ENCODE results near the gene RAD18.

DNA sequence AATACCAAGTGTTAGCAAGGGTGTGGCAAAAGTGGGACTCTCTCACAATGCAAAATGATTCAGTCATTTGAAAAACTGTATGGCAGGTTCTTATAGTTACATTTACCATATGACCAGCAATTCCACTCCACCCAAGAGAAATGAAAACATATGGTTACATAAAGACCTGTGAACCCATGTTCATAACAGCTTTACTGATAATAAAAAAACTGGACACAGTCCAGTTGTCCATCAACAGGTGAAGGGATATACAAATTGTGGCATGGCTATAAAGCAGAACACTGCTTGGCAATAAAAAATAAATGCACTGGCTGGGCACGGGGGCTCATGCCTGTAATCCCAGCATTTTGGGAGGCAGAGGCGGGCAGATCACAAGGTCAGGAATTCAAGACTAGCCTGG is 30.8 kb downstream of the RAD18 start:
- TF ChIP-seq POLR2A (IDR thresholded peaks at IDR 0.05) = no peak
- TF ChIP-seq, protein P1, sequence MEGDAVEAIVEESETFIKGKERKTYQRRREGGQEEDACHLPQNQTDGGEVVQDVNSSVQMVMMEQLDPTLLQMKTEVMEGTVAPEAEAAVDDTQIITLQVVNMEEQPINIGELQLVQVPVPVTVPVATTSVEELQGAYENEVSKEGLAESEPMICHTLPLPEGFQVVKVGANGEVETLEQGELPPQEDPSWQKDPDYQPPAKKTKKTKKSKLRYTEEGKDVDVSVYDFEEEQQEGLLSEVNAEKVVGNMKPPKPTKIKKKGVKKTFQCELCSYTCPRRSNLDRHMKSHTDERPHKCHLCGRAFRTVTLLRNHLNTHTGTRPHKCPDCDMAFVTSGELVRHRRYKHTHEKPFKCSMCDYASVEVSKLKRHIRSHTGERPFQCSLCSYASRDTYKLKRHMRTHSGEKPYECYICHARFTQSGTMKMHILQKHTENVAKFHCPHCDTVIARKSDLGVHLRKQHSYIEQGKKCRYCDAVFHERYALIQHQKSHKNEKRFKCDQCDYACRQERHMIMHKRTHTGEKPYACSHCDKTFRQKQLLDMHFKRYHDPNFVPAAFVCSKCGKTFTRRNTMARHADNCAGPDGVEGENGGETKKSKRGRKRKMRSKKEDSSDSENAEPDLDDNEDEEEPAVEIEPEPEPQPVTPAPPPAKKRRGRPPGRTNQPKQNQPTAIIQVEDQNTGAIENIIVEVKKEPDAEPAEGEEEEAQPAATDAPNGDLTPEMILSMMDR (IDR thresholded peaks at IDR 0.05) = no peak
